ENCODE data around the gene TIMP2. TPM values are rescaled to one million over a fixed set of nuclear protein-coding genes. Genes with fewer than 3 reads are reported as not detected.

The TIMP2 gene
- total and polyA plus RNA-seq, 4 donors: 8.9 to 37.6 (median 10.1) TPM

Other genes starting within 250 kb of the TIMP2 start
- 10 to 100 TPM; 16.7 to 32.1 TPM for gene CYTH1, start 143.1 kb downstream of the TIMP2 start, total RNA-seq
- gene CYTH1, start 143.1 kb downstream of the TIMP2 start, polyA plus RNA-seq: 10 to 100 TPM; 15.4 to 24.5 TPM
- 10 to 100 TPM in 1 of 2 donors, 1 to 10 TPM in 1; 8.0 to 20.7 TPM for gene USP36, start 84.6 kb downstream of the TIMP2 start, total RNA-seq
- gene USP36, start 84.6 kb downstream of the TIMP2 start, polyA plus RNA-seq: 10 to 100 TPM in 1 of 2 donors, 1 to 10 TPM in 1; 9.4 to 11.6 TPM
- gene CEP295NL, start 22.2 kb downstream of the TIMP2 start, total RNA-seq: 1 to 10 TPM in 1 of 2 donors, under 1 TPM in 1; 0.28 to 1.0 TPM
- gene CEP295NL, start 22.2 kb downstream of the TIMP2 start, polyA plus RNA-seq: not detected
- 10 to 100 TPM; 66.0 to 69.3 TPM for gene LGALS3BP, start 54.5 kb upstream of the TIMP2 start, total RNA-seq
- 100 to 1,000 TPM in 1 of 2 donors, 10 to 100 TPM in 1; 89.1 to 224 TPM for gene LGALS3BP, start 54.5 kb upstream of the TIMP2 start, polyA plus RNA-seq
- 10 to 100 TPM; 14.0 to 18.9 TPM for gene CANT1, start 84.4 kb upstream of the TIMP2 start, total RNA-seq
- 10 to 100 TPM in 1 of 2 donors, 1 to 10 TPM in 1; 6.2 to 20.0 TPM for gene CANT1, start 84.4 kb upstream of the TIMP2 start, polyA plus RNA-seq
- 10 to 100 TPM in 1 of 2 donors, under 1 TPM in 1; 0.56 to 54.6 TPM for gene C1QTNF1, start 98.8 kb upstream of the TIMP2 start, total RNA-seq
- 10 to 100 TPM in 1 of 2 donors, 1 to 10 TPM in 1; 8.3 to 23.9 TPM for gene C1QTNF1, start 98.8 kb upstream of the TIMP2 start, polyA plus RNA-seq
- gene ENGASE, start 149.4 kb upstream of the TIMP2 start, total RNA-seq: 10 to 100 TPM in 1 of 2 donors, 1 to 10 TPM in 1; 7.6 to 33.6 TPM
- 1 to 10 TPM; 5.2 to 8.0 TPM for gene ENGASE, start 149.4 kb upstream of the TIMP2 start, polyA plus RNA-seq